HL-60 (cell line): ENCODE measurements around the gene SLC12A5.

Experiments
- DNase-seq, 2 experiments: peaks; one replicate each; pipeline ENCODE4 v3.0.0-alpha.2; 2010 to 2020; ENCODE audit warnings: low read depth in 1 of 2, low spot score in 1 of 2
- H3K27ac ChIP-seq: fragments of 250-450 bp; sonication (Bioruptor Pico); replicated peaks from 2 replicates; pipeline ENCODE4 v1.5.1; 2020; ENCODE audit warnings: mild to moderate bottlenecking, moderate library complexity
- H3K27me3 ChIP-seq: fragments of 250-450 bp; sonication (Bioruptor Pico); 2 replicates; pipeline ENCODE4 v1.5.1; 2021; ENCODE audit warnings: mild to moderate bottlenecking, moderate library complexity; ENCODE audit not compliant: insufficient read depth, poor library complexity, severe bottlenecking
- H3K4me3 ChIP-seq: replicated peaks from 2 replicates; pipeline ENCODE4 v1.5.1; 2011; ENCODE audit warnings: mild to moderate bottlenecking, control low read depth, low read length; ENCODE audit not compliant: insufficient read depth
- GABPA ChIP-seq: IDR thresholded peaks from 2 replicates; pipeline ENCODE4 v1.6.1; 2012; ENCODE audit warnings: low read depth
- POLR2AphosphoS5 ChIP-seq: IDR thresholded peaks from 2 replicates; pipeline ENCODE4 v1.6.1; 2012; ENCODE audit warnings: low read depth
- SPI1 ChIP-seq: IDR thresholded peaks from 2 replicates; pipeline ENCODE4 v1.6.1; 2012; ENCODE audit warnings: low read depth, mild to moderate bottlenecking, borderline replicate concordance
- TF ChIP-seq, protein P1 (sequence below): IDR thresholded peaks from one replicate; pipeline ENCODE4 v1.5.1; 2011; ENCODE audit warnings: low read length, control low read depth, inconsistent platforms; ENCODE audit not compliant: insufficient read depth
- TF ChIP-seq, protein P2 (sequence below): IDR thresholded peaks from 2 replicates; pipeline ENCODE4 v1.6.1; 2012; ENCODE audit warnings: low read depth; ENCODE audit not compliant: insufficient replicate concordance

Gene SLC12A5

DNA sequence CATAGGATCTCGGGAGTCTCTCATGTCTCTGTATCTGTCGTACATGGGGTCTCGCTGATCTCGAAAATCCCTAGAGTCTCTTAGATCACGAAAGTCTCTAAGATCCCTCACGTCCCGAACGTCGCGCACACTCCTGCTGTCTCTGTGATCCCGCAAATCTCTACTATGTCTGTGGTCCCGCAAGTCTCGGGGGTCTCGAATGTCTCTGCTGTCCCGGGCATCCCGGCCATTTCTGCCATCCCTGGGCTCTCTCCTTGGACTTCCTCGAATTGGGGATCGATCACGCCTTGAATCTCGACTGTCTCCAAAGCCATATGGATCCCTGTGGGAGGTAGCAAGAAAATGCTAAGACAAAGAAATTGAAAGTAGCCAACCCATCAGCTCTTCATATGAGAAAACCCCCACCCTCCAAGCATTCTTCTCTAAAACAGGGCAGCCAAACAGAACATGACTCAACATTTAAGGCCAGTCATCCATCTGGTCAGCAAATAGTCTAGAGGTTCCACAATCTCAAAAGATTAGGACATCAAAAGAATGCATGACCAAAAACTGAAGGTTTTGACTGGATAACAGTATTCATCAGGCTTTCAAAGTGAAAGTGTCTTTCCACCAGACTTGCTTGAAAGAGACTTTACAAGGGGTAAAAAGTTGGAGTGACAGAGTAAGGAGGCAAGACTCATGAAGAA lies 41.3 kb downstream of the SLC12A5 start:
- Histone ChIP-seq H3K27ac (no peak overlapping the region), H3K4me3 (no peak overlapping the region), H3K27me3 (no peaks in the 10 kb centered on the region)
- no peak for DNase-seq
- TF ChIP-seq POLR2AphosphoS5, result no peak
- TF ChIP-seq GABPA, result no peak
- TF ChIP-seq, protein P1, sequence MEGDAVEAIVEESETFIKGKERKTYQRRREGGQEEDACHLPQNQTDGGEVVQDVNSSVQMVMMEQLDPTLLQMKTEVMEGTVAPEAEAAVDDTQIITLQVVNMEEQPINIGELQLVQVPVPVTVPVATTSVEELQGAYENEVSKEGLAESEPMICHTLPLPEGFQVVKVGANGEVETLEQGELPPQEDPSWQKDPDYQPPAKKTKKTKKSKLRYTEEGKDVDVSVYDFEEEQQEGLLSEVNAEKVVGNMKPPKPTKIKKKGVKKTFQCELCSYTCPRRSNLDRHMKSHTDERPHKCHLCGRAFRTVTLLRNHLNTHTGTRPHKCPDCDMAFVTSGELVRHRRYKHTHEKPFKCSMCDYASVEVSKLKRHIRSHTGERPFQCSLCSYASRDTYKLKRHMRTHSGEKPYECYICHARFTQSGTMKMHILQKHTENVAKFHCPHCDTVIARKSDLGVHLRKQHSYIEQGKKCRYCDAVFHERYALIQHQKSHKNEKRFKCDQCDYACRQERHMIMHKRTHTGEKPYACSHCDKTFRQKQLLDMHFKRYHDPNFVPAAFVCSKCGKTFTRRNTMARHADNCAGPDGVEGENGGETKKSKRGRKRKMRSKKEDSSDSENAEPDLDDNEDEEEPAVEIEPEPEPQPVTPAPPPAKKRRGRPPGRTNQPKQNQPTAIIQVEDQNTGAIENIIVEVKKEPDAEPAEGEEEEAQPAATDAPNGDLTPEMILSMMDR, result no peak
- TF ChIP-seq, protein P2, sequence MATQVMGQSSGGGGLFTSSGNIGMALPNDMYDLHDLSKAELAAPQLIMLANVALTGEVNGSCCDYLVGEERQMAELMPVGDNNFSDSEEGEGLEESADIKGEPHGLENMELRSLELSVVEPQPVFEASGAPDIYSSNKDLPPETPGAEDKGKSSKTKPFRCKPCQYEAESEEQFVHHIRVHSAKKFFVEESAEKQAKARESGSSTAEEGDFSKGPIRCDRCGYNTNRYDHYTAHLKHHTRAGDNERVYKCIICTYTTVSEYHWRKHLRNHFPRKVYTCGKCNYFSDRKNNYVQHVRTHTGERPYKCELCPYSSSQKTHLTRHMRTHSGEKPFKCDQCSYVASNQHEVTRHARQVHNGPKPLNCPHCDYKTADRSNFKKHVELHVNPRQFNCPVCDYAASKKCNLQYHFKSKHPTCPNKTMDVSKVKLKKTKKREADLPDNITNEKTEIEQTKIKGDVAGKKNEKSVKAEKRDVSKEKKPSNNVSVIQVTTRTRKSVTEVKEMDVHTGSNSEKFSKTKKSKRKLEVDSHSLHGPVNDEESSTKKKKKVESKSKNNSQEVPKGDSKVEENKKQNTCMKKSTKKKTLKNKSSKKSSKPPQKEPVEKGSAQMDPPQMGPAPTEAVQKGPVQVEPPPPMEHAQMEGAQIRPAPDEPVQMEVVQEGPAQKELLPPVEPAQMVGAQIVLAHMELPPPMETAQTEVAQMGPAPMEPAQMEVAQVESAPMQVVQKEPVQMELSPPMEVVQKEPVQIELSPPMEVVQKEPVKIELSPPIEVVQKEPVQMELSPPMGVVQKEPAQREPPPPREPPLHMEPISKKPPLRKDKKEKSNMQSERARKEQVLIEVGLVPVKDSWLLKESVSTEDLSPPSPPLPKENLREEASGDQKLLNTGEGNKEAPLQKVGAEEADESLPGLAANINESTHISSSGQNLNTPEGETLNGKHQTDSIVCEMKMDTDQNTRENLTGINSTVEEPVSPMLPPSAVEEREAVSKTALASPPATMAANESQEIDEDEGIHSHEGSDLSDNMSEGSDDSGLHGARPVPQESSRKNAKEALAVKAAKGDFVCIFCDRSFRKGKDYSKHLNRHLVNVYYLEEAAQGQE, result no peak
- no peak for TF ChIP-seq SPI1

DNA sequence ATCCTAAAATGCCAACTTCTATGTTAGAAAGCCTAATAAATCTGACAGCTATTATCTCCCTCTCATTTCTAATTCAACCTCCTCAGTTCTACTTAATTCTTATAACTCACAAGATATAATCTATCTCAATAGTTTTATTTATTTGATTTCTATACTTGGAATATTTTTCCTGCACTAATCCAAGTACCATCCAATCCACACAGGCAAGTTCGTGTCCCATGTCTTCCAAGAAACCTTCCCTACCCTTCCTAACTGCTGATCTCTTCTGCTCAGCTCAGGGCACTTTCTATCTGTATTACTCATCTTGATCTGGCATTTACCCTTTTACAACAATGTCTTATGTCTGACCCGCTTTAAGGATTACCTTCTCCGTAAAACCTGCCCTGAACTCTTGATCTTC lies 42.6 kb downstream of the SLC12A5 start:
- no peak overlapping the region for H3K4me3 ChIP-seq
- no peak for DNase-seq
- TF ChIP-seq, protein P1, result no peak
- TF ChIP-seq POLR2AphosphoS5 (no peak), SPI1 (no peak), GABPA (no peak)
- TF ChIP-seq, protein P2, result no peak
- H3K27me3 ChIP-seq, result no peaks in the 10 kb centered on the region
- no peak overlapping the region for H3K27ac ChIP-seq

DNA sequence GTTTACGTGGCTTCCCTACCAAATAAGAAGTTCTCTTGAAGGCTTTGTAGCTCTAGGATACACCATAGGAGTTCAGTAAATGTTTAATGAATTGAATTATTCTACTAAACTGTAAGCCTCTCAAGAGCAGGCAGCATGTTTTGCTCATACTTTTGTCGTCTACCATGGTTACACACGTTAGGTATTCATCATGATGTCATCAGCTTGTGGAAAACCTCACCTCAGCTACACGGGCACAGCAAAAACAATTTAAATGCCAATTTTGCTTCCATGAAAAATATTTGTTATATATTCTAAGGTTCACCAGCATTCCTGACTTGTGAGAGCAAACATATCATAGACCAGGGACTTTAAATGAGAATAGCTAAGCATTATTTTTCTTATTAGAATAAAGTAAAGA lies 44.0 kb downstream of the SLC12A5 start:
- no peak for DNase-seq
- H3K27me3 ChIP-seq, result no peaks in the 10 kb centered on the region
- no peak for TF ChIP-seq POLR2AphosphoS5
- TF ChIP-seq, protein P2, result no peak
- no peak for TF ChIP-seq SPI1
- TF ChIP-seq GABPA, result no peak
- TF ChIP-seq, protein P1, result no peak
- no peak overlapping the region for H3K4me3 ChIP-seq
- no peak overlapping the region for H3K27ac ChIP-seq
